Rectal smooth muscle tissue (tissue), 1 donor: ENCODE data around the gene LRRC56.

Experiments used
- H3K27ac ChIP-seq: one replicate; pipeline ENCODE4 v1.7.0; 2013; ENCODE audit warnings: low read depth, low read length, inconsistent platforms
- H3K27me3 ChIP-seq: one replicate; pipeline ENCODE4 v1.7.0; 2013; ENCODE audit warnings: low read length; ENCODE audit not compliant: control insufficient read depth, insufficient read depth
- H3K36me3 ChIP-seq: one replicate; pipeline ENCODE4 v1.7.0; 2013; ENCODE audit warnings: low read length; ENCODE audit not compliant: control insufficient read depth, insufficient read depth
- H3K4me1 ChIP-seq: one replicate; pipeline ENCODE4 v1.7.0; 2013; ENCODE audit warnings: low read length; ENCODE audit not compliant: control insufficient read depth, insufficient read depth
- H3K4me3 ChIP-seq: one replicate; pipeline ENCODE4 v1.7.0; 2013; ENCODE audit warnings: low read length
- H3K9ac ChIP-seq: one replicate; pipeline ENCODE4 v1.7.0; 2013; ENCODE audit warnings: low read length

LRRC56 gene

GRCh38 chr11:541433-541885 lies 4.1 kb downstream of the LRRC56 start:
- peaks cover 4% of the 10 kb centered on the region for H3K27me3 ChIP-seq
- H3K9ac ChIP-seq, result no peak overlapping the region
- no peaks in the 10 kb centered on the region for H3K36me3 ChIP-seq
- H3K4me1 ChIP-seq, result no peaks in the 10 kb centered on the region
- no peak overlapping the region for H3K4me3 ChIP-seq
- no peak overlapping the region for H3K27ac ChIP-seq

GRCh38 chr11:544817-545166 lies 7.5 kb downstream of the LRRC56 start:
- H3K4me1 ChIP-seq, result no peaks in the 10 kb centered on the region
- no peak overlapping the region for H3K9ac ChIP-seq
- H3K27ac ChIP-seq, result no peak overlapping the region
- no peaks in the 10 kb centered on the region for H3K27me3 ChIP-seq
- no peak overlapping the region for H3K4me3 ChIP-seq
- no peaks in the 10 kb centered on the region for H3K36me3 ChIP-seq

- no peak overlapping the region for H3K27ac ChIP-seq
- H3K9ac ChIP-seq, result no peak overlapping the region
- H3K4me3 ChIP-seq, result no peak overlapping the region
- H3K27me3 ChIP-seq, result no peaks in the 10 kb centered on the region
- no peaks in the 10 kb centered on the region for H3K36me3 ChIP-seq
- no peaks in the 10 kb centered on the region for H3K4me1 ChIP-seq
Observed at GRCh38 chr11:545171-545570, 7.8 kb downstream of the LRRC56 start.

GRCh38 chr11:548700-549603 lies 11.6 kb downstream of the LRRC56 start:
- Histone ChIP-seq H3K9ac (no peak overlapping the region), H3K36me3 (no peaks in the 10 kb centered on the region), H3K27ac (no peak overlapping the region), H3K27me3 (peaks cover 15% of the 10 kb centered on the region), H3K4me3 (no peak overlapping the region), H3K4me1 (no peaks in the 10 kb centered on the region)

DNA sequence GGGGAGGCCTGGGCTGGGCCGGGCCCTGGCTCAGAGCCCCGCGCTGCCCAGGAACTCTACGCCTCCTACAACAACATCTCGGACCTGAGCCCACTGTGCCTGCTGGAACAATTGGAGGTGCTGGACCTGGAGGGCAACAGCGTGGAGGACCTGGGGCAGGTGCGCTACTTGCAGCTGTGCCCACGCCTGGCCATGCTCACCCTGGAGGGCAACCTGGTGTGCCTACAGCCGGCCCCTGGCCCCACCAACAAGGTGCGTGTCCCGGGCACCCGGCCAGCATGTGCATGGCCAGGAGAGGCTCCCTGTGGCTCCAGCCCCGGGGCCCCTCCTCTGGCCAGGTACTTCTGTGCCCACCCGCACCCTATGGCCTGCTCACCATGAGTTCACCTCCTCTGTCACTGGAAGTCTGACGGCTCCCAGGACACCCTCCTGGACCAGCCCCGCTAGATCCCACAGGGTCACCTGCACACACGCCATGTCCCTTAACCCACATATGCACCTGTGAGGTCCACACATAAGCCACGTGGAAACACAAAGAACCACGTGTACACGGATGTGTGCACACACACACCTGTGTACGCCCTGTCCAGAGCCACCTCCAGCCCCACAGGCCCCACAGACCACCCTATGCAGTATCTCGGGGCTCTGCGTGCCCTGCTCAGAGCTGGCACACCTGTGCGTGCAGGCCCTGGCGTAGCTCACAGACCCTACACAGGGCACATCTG lies 12.9 kb downstream of the LRRC56 start:
- no peaks in the 10 kb centered on the region for H3K4me1 ChIP-seq
- no peak overlapping the region for H3K27ac ChIP-seq
- no peaks in the 10 kb centered on the region for H3K36me3 ChIP-seq
- H3K9ac ChIP-seq, result no peak overlapping the region
- H3K4me3 ChIP-seq, result no peak overlapping the region
- peaks cover 21% of the 10 kb centered on the region for H3K27me3 ChIP-seq

- no peak overlapping the region for H3K9ac ChIP-seq
- H3K27ac ChIP-seq, result no peak overlapping the region
- H3K4me3 ChIP-seq, result no peak overlapping the region
- H3K27me3 ChIP-seq, result peaks cover 21% of the 10 kb centered on the region
- no peaks in the 10 kb centered on the region for H3K36me3 ChIP-seq
- no peaks in the 10 kb centered on the region for H3K4me1 ChIP-seq
Observed at GRCh38 chr11:550746-551085, 13.4 kb downstream of the LRRC56 start.

- Histone ChIP-seq H3K4me3 (no peak overlapping the region), H3K27ac (no peak overlapping the region), H3K27me3 (peaks cover 23% of the 10 kb centered on the region)
Observed at GRCh38 chr11:551131-551530, 13.8 kb downstream of the LRRC56 start.

DNA sequence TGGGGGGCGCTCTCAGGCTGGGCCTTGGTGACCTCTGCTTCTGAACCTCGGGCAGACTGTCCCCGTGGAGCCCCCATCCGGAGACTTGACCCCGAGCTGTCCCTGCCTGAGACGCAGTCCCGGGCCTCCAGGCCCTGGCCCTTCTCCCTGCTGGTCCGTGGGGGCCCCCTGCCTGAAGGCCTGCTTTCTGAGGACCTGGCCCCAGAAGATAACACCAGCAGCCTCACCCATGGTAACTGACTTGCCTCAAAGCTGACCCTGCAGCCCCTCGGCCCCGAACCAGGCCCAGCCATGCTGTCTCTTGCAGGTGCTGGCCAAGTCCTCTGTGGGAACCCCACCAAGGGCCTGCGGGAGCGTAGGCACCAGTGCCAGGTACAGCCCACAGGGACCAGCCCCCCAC lies 14.3 kb downstream of the LRRC56 start:
- no peaks in the 10 kb centered on the region for H3K36me3 ChIP-seq
- H3K4me3 ChIP-seq, result no peak overlapping the region
- H3K4me1 ChIP-seq, result no peaks in the 10 kb centered on the region
- peaks cover 28% of the 10 kb centered on the region for H3K27me3 ChIP-seq
- H3K27ac ChIP-seq, result no peak overlapping the region
- H3K9ac ChIP-seq, result no peak overlapping the region

More at GRCh38 chr11:551131-551530, 13.8 kb downstream of the LRRC56 start:
- Histone ChIP-seq H3K9ac (no peak overlapping the region), H3K36me3 (no peaks in the 10 kb centered on the region), H3K4me1 (no peaks in the 10 kb centered on the region)

DNA sequence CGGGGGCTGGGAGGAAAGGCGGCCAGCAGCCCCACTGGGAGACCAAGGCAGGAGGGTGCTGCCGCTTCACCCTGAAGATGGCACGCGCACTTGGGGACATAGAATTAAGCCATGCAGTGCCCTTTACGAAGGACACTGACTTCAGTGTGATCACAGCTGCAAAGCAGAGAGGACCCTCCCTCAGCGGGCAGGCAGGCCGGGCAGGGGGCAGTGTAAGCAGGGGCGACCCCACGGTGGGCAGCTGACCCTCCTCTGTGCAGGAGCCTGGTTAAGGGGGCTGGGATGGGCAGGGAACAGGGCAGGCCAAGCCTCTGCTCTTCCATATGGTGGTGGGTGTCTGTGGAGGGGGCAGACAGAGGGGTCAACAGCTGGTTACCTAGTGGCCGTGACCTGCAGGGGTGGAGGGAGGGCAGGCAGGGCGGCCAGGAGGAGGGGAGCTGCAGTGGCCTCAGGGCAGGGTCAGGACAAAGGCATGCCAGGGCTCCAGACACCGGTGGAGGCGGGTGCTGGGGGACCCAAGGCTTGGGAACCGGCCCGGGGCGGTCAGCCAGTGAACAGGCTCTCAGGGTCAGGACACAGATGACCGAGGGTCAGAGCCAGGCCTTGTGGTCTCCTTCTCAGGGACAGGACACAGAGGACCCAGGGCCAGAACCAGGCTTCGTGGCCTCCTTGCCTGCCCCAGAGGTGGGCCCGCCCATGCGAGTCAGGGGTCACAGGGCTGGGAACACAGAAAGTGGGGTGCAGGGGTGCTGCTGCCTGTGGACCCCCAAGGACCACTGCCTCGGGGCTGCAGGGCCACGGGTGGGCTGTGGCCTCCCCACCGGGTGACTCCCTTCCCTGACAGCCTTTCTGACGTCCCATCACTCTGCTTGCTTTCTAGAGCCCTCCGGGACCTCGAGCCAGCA lies 16.0 kb downstream of the LRRC56 start:
- Histone ChIP-seq H3K27me3 (peaks cover 33% of the 10 kb centered on the region), H3K36me3 (no peaks in the 10 kb centered on the region), H3K4me1 (no peaks in the 10 kb centered on the region), H3K27ac (no peak overlapping the region), H3K4me3 (no peak overlapping the region), H3K9ac (no peak overlapping the region)

- no peaks in the 10 kb centered on the region for H3K4me1 ChIP-seq
- no peak overlapping the region for H3K27ac ChIP-seq
- peaks cover 33% of the 10 kb centered on the region for H3K27me3 ChIP-seq
- no peak overlapping the region for H3K9ac ChIP-seq
- H3K4me3 ChIP-seq, result no peak overlapping the region
- no peaks in the 10 kb centered on the region for H3K36me3 ChIP-seq
Observed at GRCh38 chr11:553988-554340, 16.6 kb downstream of the LRRC56 start.

DNA sequence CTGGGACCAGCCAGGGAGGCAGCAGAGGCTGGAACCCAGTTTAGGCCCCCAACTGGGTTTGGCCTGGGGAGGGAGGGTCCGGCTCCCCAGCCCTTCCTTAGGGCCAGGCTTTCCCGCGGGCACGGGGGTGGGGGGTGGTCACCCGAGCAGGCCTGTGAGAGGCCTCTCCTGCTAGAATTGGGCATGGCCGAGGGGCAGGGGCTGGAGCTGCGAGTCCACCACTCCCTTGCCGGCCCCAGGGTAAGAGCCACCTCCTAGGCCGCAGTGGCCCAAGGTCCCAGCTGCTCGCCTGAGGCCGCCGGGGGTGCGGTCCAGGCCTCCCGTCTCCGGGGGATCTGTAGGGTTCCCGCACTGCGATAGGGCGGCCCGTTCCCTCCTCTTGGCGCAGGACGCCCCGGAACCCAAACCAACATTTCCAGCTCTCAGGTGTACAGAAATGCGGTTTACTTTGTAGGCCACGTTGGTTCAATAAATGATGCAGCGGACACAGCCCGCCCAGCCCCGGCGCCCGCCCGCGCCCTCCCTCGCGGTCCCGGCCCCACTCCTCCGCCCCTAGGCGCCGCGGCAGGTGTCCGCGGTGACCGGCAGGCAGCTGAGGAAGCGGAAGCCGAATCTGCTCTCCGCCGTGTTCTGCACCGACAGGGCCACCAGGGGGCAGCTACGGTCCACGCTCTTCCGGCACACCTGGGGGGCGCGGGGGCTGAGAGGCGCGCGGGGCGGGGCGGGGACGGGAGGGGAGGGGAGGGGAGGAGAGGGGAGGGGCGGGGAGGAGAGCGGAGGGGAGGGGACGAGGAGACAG lies 17.3 kb downstream of the LRRC56 start:
- no peak overlapping the region for H3K27ac ChIP-seq

More for the DNA sequence above, 17.3 kb downstream of the LRRC56 start:
- H3K36me3 ChIP-seq, result no peaks in the 10 kb centered on the region
- H3K4me3 ChIP-seq, result peak overlapping the region; percentile 36
- no peak overlapping the region for H3K9ac ChIP-seq
- H3K27me3 ChIP-seq, result peaks cover 33% of the 10 kb centered on the region
- H3K4me1 ChIP-seq, result no peaks in the 10 kb centered on the region
